ENCODE results near the gene PRPF6.

GRCh38 chr20:64055893-64056638 is 75.1 kb downstream of the PRPF6 start:
- TF ChIP-seq, protein P1, sequence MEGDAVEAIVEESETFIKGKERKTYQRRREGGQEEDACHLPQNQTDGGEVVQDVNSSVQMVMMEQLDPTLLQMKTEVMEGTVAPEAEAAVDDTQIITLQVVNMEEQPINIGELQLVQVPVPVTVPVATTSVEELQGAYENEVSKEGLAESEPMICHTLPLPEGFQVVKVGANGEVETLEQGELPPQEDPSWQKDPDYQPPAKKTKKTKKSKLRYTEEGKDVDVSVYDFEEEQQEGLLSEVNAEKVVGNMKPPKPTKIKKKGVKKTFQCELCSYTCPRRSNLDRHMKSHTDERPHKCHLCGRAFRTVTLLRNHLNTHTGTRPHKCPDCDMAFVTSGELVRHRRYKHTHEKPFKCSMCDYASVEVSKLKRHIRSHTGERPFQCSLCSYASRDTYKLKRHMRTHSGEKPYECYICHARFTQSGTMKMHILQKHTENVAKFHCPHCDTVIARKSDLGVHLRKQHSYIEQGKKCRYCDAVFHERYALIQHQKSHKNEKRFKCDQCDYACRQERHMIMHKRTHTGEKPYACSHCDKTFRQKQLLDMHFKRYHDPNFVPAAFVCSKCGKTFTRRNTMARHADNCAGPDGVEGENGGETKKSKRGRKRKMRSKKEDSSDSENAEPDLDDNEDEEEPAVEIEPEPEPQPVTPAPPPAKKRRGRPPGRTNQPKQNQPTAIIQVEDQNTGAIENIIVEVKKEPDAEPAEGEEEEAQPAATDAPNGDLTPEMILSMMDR (IDR thresholded peaks at IDR 0.05) = no peak
- no peak for TF ChIP-seq EZH2 (IDR thresholded peaks at IDR 0.05)
- no peak for TF ChIP-seq EZH2phosphoT487 (IDR thresholded peaks at IDR 0.05)
